HG02840 (cell line): ENCODE results near the gene RALGDS.

Experiments
- ATAC-seq: cut with Tn5 transposase; IDR thresholded peaks from one replicate; pipeline ENCODE4 v1.9.1; 2021; ENCODE audit warnings: mild to moderate bottlenecking, moderate library complexity, moderate number of reproducible peaks; ENCODE audit not compliant: unreplicated experiment, low FRiP score

RALGDS gene

GRCh38 chr9:133120501-133121197 is 391 bp downstream of the RALGDS start:
- ATAC-seq, result no peak

GRCh38 chr9:133119846-133120500 is 1.1 kb downstream of the RALGDS start:
- no peak for ATAC-seq

GRCh38 chr9:133119103-133119845 is 1.8 kb downstream of the RALGDS start:
- ATAC-seq, result no peak

GRCh38 chr9:133118568-133118967 is 2.5 kb downstream of the RALGDS start:
- no peak for ATAC-seq

- ATAC-seq, result no peak
Observed at GRCh38 chr9:133118179-133118520, 2.9 kb downstream of the RALGDS start.

GRCh38 chr9:133117271-133118178 is 3.5 kb downstream of the RALGDS start:
- no peak for ATAC-seq

- ATAC-seq, result no peak
Observed at GRCh38 chr9:133116346-133117231, 4.5 kb downstream of the RALGDS start.

GRCh38 chr9:133115604-133116345 is 5.3 kb downstream of the RALGDS start:
- ATAC-seq, result peak; percentile 64

GRCh38 chr9:133114886-133115603 is 6.0 kb downstream of the RALGDS start:
- ATAC-seq, result no peak

GRCh38 chr9:133113949-133114885 is 6.8 kb downstream of the RALGDS start:
- ATAC-seq, result no peak

GRCh38 chr9:133113163-133113948 is 7.7 kb downstream of the RALGDS start:
- no peak for ATAC-seq

GRCh38 chr9:133112663-133113026 is 8.4 kb downstream of the RALGDS start:
- no peak for ATAC-seq

GRCh38 chr9:133111808-133112662 is 9.0 kb downstream of the RALGDS start:
- ATAC-seq, result no peak

- no peak for ATAC-seq
Observed at GRCh38 chr9:133109931-133110650, 10.9 kb downstream of the RALGDS start.
